CD4-positive, alpha-beta T cell treated with Interleukin-2 at 100 ng/mL for 4 hours (primary cell): Measurements from ENCODE around the gene GABRB1.

ENCODE experiments used
- DNase-seq: peaks from one replicate; pipeline ENCODE4 v3.0.0-alpha.2; 2020; ENCODE audit warnings: low spot score

Gene GABRB1

GRCh38 chr4:47049347-47049746 is 18.0 kb downstream of the GABRB1 start:
- no peak for DNase-seq

DNA sequence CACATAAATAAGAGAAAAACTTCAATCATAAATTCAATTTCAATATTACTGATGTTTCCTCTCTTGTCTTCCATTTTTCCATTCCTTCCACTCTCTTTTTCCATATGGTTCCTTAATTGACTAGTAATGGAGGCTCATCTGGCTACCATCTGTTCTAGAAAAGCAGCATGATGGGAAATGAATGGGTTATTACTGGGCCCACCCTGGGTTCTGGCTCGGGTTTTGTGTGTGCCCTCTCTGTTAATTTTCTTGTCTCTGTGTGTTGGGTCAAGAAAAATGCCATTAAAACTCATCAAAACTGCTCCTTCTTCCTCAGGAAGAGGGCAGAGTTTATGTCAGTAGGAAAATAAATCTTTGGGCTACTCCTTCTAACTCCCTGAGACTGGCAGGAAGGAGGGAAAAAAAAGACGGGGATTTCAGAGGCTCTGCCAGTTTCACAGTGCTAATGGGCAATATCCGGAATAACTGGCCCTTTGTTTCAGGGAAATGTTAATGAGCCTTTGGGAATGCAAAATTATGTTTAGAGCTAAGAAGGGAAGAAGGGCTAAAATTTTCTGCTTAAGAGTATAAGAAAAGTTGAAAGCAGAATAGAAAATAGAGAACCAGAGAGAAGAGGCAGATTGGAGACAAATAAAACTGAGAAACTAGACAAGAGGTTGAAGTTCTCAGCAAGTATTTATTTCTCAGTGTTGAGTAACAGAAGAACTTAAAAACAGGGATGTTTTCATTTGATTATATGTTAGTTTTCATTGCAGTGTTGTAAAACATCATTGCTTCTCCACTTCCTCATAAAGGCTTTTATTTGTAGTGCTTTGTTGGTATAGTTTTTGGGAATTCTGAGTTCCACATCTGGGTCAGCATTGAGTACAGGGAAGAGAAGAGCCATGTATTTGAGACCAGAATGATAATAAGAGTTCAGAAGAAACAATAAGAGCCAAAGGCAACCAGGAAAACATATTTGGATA is 19.7 kb downstream of the GABRB1 start:
- no peak for DNase-seq

- no peak for DNase-seq
These were observed 22.1 kb downstream of the GABRB1 start for GRCh38 chr4:47053485-47053884.

DNA sequence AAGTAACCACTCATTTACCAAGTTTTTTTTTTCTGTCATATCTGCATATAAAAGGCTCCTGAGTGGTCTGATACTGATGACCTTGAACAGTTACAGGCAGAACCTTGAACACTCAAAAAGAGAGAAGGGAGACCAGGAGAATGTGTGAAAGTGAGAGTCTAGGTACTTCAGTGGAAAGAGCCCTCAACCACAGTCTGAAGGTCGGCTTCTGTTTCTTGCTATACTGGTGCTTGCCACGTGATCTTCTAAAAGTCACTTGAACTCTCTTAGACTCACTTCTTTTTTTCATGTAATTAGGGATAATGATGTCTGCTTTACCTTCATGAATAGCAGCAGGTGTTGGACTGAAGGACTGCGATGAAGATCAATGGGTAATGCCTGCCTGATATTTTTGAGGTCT is 22.8 kb downstream of the GABRB1 start:
- DNase-seq, result no peak

GRCh38 chr4:47057991-47058390 is 26.6 kb downstream of the GABRB1 start:
- no peak for DNase-seq

DNA sequence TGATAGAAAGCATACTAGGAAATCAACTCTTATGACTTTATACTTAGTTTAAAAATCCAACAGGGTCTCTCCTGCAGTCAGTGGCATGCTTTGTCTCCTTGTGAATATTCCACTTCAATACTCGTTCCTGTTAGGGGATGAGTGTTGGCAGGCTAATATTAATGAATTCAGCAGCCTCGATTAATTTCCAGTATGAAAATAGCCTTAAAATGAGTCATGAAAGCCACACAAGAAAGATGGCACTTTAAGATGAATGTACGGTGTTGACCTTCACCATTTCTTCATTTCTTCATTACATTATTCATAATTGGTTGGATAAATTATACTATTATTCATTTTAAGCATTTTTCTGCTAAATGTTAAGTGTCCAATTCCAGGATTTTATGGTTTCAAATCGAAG is 29.2 kb downstream of the GABRB1 start:
- no peak for DNase-seq

- DNase-seq, result no peak
These were observed 30.1 kb downstream of the GABRB1 start for GRCh38 chr4:47061435-47061834.

DNA sequence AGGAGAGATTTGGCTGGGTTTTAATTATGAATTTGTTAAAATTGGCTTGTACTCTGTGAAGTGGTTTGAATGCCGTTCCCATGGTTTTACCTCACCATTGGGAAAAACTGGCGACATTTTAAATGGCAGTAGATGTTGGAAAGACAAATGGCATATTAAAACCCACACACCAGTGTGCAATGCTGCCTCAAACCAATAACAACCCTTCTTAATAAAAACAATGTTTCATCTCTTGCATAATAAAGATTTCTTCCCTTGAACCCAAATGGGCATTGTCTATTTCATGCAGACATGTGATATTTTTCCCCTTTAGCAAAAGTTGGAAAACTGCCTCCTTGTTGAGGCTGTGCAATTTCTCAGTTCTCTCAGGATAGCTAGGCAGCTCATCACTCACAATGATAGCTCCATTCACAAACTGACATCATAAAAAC is 33.7 kb downstream of the GABRB1 start:
- no peak for DNase-seq

GRCh38 chr4:47068986-47069385 is 37.6 kb downstream of the GABRB1 start:
- no peak for DNase-seq

DNA sequence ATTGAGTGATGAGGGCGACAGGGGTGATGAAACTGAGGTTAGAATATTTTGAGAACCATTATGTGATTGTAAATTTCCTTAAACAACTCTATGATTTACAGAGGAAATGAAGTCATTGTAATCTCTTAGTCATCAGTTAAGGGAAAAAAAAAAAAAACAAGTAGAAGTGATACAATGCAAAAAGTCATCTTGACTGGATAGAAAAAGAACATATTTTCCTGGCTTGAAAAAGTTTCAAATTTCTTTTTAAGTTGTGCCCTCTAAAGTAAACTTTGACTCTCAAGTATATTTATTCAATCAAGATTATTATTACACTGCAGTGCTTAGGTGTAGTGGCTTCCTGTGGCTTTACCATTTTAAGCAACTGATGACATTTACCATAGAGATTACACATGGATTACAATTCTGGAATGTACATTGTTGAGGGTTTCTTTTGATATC is 40.6 kb downstream of the GABRB1 start:
- DNase-seq, result no peak

- no peak for DNase-seq
These were observed 42.3 kb downstream of the GABRB1 start for GRCh38 chr4:47073647-47074046.

DNA sequence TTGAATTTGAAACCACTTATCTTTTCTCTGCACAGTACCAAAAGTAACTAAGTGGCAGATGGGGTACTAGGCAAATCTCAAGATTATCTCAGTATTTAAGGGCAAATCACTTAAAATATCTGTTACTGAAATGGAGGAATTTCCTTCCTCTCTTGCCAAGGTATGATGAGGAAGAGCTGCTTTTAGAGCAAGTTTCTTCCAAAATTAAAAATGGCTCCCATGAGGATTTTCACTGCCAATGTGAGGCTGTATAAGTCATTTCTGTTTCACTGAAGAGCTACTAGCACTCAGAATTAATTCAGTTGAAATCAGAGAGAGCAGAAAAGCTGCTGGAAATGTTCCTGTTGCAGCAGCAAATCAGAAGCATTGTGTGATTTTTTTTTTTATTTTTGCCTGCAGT is 43.4 kb downstream of the GABRB1 start:
- DNase-seq, result no peak

- no peak for DNase-seq
These were observed 43.9 kb downstream of the GABRB1 start for GRCh38 chr4:47075262-47075661.

DNA sequence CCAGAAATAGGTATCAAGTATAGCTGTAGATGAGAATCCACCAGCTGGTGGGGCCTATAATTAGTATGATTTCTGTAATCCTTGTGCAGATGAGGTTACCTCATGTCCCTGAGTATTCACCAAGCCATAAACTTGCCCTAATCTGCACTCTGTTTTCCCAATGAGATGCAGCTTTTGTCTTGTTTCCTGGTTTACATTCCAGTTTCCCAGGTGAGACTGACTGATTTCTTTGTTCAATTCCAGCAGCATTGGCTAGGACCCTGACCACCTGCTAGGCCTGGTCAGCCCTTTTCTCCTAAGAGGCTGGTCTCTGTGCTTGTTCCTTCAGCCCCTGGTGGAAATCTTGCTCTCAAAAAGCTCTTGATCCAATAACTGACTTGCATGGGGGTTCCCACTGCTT is 44.6 kb downstream of the GABRB1 start:
- no peak for DNase-seq

- no peak for DNase-seq
These were observed 52.7 kb downstream of the GABRB1 start for GRCh38 chr4:47084111-47084510.

DNA sequence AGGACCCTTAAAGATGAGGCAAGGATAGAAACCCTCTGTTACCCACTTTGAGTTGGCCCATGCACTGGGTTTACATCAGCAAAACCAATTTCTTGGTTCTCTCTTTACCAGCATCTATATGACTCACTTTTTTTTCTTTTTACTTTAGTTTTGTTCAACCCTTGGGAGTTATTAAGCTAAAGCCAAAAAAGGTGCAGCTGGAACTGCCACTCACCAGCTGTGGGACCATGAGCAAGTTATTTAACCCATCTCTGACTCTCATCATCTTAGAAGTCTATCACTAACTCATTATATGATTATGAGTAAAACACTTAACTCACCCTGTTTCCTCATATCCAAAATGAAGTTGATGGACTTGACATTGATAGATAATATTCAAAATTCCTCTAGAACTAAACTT is 53.4 kb downstream of the GABRB1 start:
- DNase-seq, result no peak

- no peak for DNase-seq
These were observed 56.9 kb downstream of the GABRB1 start for GRCh38 chr4:47088298-47088697.

- DNase-seq, result no peak
These were observed 64.5 kb downstream of the GABRB1 start for GRCh38 chr4:47095884-47096283.

DNA sequence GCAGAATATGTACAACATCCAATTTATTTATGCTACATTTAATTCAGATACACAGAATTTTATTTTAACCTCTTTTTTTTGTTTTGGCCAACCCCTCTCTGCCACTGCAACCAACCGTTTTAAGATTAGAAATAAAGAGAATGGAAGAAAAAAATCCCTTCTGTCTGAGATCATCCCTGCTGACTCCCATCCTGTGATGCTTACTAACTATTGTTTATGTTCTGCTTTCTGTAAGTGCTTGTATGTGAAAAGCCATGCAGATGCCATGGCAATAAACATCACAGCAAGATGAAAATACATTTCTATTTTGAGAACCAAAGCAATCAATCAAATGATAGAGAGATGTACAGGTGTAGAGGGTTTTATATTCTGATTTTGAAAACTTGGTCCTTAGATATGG is 70.1 kb downstream of the GABRB1 start:
- DNase-seq, result no peak

- no peak for DNase-seq
These were observed 73.6 kb downstream of the GABRB1 start for GRCh38 chr4:47104986-47105385.

DNA sequence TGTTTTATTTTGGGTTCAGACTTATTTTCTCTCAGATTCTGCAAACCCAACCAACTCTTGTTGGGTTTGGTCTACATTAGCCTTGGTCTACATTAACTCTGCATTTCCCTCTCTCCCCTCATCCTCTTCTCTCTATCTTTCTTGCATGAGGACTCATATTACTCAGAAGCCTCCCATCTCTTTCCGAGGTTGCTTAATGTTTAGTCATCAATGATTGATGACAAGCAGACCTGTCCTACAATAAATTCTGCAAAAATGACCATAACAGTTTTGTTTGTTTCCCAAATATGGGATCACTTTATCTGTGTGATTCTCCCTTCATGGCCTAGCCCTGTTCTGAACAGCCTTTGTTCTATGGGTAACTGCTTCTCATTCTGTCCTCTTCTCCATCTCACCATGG is 75.2 kb downstream of the GABRB1 start:
- no peak for DNase-seq

DNA sequence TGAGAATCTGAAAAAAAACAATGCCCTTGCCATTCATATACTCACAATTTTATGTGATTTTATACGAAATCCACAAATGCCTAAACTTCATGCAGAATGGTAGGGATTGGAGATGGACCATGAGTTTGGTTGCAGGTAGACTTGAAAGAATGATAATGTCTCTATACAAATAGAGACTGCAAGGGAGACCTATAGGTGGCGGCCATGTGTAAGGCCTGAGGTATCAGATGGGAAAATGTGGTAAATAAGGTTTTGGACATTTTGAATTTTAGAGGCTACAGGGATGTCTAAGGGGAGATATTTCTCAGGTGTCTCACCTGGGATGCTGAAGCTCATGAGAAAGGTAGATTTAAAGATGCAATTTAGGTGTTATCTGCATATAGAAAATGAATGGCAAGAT is 78.0 kb downstream of the GABRB1 start:
- DNase-seq, result no peak

DNA sequence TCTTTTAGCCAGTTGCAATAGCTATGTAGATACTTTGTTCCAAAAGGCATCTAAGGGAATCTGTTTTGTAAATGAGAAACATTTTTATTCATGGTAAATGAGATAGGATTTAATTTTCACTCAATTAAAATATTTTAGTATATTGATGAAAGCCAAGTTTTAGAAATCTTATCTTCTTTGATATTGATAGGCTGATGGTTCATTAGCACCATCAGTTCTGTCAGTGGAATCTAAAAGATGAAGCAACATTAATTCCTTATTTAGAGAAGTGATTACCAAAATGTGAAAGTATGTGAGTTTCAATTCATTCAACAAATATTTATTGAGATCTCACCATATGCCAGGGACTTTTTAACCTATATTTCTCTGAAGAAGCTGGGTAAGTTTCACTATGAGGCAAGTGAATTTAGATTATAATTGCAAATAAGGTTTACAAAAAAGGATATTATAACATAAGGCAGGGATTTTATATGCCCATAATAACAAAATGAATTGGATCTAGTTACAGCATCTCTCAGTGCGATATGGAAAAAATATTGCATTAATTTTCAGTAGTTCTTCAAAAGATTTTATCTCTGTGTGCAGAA is 79.3 kb downstream of the GABRB1 start:
- DNase-seq, result no peak
